GM10266 (cell line): Measurements from ENCODE around the gene KRT71.

Experiments used
- DNase-seq: peaks from one replicate; pipeline ENCODE4 v3.0.0; 2012; ENCODE audit errors: extremely low spot score
- CTCF ChIP-seq: IDR thresholded peaks from 2 replicates; pipeline ENCODE4 v1.5.1; 2012; ENCODE audit warnings: mild to moderate bottlenecking, low read depth; ENCODE audit not compliant: control insufficient read depth, insufficient read depth; ENCODE audit errors: missing control alignments

Gene KRT71

GRCh38 chr12:52496590-52497071 lies 56.3 kb downstream of the KRT71 start:
- no peak for TF ChIP-seq CTCF
- DNase-seq, result no peak

- no peak for TF ChIP-seq CTCF
- no peak for DNase-seq
Measured at GRCh38 chr12:52496054-52496453, 56.9 kb downstream of the KRT71 start.

- DNase-seq, result no peak
Measured at GRCh38 chr12:52495389-52495788, 57.6 kb downstream of the KRT71 start.

GRCh38 chr12:52494518-52494917 lies 58.4 kb downstream of the KRT71 start:
- no peak for DNase-seq
- TF ChIP-seq CTCF, result no peak

More at GRCh38 chr12:52495389-52495788, 57.6 kb downstream of the KRT71 start:
- no peak for TF ChIP-seq CTCF

- no peak for DNase-seq
- no peak for TF ChIP-seq CTCF
Measured at GRCh38 chr12:52494100-52494499, 58.8 kb downstream of the KRT71 start.
